HG03064 (cell line): ENCODE results near the gene MAP1A.
"Not testable (repeated sequence)": the region's sequence is repeated elsewhere in the genome, so short reads cannot be mapped to it uniquely, and the experiment has no call there.

Experiments used
- ATAC-seq: cut with Tn5 transposase; IDR thresholded peaks from one replicate; pipeline ENCODE4 v1.9.1; 2021; ENCODE audit warnings: low read depth; ENCODE audit not compliant: unreplicated experiment

MAP1A gene

DNA sequence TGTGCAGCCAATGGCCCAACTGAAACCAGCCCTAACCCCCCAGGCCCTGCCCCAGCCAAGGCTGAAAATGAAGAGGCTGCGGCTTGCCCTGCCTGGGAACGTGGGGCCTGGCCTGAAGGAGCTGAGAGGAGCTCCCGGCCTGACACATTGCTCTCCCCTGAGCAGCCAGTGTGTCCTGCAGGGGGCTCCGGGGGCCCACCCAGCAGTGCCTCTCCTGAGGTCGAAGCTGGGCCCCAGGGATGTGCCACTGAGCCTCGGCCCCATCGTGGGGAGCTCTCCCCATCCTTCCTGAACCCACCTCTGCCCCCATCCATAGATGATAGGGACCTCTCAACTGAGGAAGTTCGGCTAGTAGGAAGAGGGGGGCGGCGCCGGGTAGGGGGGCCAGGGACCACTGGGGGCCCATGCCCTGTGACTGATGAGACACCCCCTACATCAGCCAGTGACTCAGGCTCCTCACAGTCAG, 11.2 kb downstream of the MAP1A start:
- no peak for ATAC-seq

DNA sequence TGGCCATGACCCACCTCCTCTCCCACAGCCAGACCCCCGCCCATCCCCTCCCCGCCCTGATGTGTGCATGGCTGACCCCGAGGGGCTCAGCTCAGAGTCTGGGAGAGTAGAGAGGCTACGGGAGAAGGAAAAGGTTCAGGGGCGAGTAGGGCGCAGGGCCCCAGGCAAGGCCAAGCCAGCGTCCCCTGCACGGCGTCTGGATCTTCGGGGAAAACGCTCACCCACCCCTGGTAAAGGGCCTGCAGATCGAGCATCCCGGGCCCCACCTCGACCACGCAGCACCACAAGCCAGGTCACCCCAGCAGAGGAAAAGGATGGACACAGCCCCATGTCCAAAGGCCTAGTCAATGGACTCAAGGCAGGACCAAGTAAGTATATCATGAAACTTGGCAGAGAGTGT, 11.7 kb downstream of the MAP1A start:
- ATAC-seq = no peak

DNA sequence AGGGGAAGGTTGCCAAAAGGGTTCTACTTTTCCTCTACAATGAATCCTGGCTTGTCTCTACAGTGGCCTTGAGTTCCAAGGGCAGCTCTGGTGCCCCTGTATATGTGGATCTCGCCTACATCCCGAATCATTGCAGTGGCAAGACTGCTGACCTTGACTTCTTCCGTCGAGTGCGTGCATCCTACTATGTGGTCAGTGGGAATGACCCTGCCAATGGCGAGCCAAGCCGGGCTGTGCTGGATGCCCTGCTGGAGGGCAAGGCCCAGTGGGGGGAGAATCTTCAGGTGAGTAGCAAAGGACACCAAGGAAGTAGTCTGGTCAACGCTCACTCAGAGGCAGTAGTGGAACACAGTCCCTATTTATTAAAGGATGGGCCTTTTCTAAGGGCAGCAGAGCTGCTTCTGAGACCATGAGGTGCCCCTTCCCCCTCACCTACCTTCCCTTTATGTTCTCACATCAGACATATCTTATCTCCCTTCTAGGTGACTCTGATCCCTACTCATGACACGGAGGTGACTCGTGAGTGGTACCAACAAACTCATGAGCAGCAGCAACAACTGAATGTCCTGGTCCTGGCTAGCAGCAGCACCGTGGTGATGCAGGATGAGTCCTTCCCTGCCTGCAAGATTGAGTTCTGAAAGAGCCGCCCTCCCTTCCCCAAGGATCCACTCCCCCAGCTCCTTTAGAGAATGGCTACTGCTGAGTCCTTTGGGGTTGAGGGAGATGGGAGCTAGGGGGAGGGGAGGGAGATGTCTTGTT, 12.4 kb downstream of the MAP1A start:
- ATAC-seq = no peak

DNA sequence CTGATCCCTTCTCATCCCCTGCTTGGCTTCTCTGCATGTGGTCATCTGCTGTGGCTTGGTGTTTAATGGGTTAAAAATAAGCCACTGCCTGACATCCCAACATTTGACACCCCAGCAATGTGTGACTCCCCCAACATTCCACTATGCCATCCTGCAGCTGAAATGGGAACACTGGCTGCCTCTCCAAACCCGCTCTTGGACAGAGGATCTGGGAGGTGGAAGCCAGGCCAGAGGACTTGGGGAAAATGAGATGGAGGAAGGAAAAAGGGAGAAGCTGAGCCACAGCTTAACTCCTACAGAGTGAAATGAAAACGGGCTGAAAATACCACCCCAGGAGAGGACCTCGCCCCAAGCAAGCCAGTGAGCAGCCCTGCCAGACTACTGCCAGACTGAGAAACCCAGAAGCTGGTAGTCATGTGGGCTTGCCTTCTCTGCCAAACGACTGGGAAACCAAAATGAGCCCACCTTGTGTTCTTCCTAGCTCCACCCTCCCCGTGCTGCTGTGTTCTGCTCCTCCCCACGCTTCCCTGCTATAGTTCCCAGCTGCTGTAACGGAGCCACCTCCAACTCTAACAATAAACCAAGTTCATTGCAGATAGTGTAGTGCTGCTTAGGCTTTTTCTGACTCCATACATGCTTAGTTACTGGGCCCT, 13.7 kb downstream of the MAP1A start:
- no peak for ATAC-seq

DNA sequence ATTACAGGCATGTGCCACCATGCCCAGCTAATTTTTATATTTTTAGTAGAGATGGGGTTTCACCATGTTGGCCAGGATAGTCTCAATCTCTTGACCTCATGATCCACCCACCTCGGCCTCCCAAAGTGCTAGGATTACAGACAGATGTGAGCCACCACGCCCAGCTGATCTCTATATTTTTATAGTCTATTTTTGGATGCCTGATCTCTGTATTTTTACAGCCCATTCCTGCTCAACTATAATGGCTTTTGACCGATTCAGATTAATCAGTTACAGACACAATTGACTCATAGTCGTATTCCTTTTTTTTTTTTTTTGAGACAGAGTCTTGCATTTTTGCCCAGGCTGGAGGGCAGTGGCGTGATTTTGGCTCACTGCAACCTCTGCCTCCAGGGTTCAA, 15.4 kb downstream of the MAP1A start:
- ATAC-seq = not testable (repeated sequence)

DNA sequence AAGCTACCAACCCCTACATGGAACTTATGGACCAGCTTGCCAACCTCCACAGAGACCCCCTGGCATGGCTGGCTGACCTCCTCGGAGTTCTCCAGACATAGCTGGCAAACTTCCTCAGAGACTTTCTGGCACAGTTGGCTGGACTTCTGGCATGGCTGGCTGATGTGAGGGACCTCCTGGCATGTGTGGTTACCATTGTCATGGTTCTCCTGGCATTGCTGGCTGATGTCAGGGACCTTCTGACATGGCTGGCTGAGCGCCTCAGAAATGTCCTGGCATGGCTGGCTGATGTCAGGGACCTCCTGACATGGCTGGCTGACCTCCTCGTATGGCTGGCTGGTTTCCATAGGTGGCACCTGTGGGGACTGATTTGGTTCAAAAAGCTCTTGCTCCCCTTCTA, 17.5 kb downstream of the MAP1A start:
- ATAC-seq = no peak

DNA sequence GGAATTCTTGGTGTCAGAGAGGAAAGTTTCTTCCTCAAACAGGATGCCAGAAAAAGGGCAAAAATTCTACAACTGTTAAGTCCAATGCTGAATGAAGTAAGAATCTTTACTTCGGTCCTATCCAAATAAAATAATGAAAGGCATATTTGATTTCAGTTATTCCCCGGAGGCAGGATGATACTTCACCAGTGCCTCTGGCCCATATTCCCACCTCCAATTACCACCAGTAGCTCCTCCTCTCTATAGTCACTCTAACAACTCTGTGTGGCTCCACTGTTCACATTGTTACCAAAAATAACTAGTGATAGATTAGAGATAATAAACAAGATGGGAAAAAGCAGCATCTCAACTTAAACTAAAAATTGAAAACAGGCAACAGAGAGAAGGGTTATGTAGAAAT, 20.7 kb downstream of the MAP1A start:
- ATAC-seq = no peak

DNA sequence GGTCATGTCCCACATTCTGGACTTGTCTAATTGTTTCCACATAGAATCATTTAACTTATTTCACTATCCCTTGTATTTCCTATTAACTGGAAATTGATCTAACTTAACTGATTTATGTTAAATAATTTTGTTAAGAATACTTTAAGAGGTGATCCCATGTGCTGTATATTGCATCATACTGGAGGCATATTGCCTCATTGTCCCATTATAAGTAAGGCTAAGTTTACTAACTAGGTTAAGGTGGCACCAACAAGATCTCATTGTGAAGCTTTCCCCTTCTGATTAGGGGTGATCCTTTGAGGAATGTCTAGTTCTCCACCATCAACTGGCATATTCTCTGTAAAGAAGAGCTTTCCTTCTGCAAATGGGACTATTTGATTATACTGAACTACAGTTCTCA, 24.4 kb downstream of the MAP1A start:
- ATAC-seq = no peak

DNA sequence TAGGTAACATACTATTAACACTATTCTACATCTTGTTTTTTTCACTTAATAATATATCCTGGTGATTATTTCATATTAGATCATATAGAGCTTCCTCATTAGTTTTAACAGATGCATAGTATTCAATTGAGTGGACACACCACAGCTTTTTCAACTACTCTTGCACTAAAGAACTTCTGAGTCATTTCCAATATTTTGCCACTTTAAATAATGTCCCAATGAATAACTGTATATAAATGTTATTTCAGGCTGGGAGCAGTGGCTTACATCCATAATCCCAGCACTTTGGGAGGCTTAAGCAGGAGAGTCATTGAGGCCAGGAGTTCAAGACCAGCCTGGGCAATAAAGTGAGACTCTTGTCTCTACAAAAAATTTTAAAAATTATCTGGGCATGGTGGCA, 26.9 kb downstream of the MAP1A start:
- no peak for ATAC-seq

DNA sequence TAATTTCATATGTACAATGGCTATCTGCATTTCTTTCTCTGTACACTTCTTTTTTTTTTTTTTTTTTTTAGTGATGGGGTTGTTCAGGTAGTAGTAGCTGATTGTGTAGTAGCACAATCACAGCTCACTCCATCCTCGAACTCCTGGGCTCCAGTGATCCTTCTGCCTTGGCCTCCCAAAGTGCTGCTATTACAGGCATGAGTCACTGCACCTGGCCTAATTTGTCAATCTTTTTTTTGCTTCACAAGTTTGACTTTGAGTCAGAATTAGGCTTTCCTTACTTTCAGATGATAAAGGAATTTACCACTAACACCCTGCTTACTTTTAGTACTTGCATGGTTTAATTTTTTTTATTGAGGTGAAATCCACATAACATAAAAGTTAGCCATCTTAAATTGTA, 28.0 kb downstream of the MAP1A start:
- ATAC-seq = no peak

DNA sequence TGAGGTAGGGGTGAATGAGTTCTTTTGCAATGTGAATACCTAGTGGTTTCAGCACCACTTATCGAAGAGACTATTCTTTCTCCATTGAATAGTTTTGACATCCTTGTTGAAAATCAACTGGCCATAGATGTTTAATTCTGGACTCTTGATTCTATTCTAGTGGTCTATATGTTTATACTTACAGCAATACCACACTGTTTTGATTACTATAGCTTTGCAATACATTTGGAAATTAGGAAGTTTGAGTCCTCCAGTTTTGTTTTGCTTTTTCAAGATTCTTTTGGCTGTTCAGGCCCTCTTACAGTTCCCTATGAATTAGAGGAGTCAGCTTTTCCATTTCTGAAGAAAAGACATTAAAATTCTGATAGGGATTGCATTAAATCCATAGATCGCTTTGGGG, 30.1 kb downstream of the MAP1A start:
- ATAC-seq = no peak

DNA sequence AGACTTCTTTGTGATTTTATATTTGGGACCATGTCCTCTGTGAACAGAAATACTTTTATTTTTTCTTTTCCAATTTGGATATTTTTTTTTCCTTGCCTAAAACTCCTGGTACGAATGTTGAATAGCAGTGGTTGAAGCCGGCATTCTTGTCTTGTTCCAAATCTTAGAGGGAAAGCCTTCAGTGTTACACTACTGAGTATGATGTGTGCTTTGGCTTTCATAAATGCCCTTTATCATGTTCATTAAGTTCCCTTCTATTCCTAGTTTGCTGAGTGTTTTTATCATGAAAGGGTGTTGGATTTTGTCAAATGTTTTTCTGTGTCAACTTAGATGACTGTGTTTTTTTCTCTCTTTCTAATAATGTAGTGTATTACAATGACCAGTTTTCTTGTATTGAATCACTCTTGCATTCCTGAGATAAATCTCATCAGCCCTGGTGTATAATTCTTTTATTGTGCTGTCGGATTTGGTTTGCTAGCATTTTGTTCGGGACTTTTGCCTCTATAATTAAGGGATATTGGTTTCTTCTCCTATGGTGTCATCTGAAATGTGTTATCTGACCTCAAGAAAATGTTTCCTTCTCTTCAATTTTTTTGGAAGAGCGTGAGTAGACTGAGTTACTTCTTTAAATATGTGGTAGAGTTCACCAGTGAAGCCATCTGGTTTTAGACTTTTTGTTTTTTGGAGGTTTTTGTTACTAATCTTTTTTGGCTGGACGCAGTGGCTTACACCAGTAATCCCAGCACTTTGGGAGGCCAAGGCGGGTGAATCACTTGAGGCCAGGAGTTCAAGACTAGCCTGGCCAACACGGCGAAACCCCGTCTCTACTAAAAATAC, 33.3 kb downstream of the MAP1A start:
- no peak for ATAC-seq

DNA sequence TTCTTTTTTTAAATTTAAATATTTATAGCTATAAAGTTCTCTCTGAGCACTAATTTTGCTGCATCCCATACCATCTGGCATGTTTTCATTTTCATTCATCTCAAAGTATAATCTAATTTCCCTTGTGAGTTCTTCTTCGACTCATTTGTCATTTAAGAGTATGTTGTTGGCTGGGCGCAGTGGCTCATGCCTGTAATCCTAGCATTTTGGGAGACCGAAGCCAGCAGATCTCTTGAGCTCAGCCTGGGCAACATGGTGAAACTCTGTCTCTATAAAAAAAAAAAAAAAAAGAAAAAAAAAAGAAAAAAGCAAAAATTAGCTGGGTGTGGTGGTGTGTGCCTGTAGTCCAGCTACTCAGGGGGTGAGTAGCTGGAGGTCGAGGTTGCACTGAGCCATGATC, 34.8 kb downstream of the MAP1A start:
- no peak for ATAC-seq

DNA sequence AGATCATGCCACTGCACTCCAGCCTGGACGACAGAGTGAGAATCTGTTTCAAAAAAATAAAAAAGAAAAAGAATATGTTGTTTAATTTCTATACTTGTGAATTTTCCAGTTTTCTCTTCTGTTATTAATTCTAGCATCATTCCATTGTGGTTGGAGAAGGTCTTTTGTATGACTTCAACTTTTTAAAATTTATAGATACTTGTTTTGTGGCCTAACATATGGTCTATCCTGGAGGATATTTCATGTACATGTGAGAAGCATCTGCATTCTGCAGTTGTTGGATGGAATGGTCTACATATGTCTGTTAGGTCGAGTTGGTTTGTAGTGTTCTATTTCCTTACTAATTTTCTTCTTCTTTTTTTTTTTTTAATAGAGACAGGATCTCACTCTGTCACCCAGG, 35.6 kb downstream of the MAP1A start:
- no peak for ATAC-seq

DNA sequence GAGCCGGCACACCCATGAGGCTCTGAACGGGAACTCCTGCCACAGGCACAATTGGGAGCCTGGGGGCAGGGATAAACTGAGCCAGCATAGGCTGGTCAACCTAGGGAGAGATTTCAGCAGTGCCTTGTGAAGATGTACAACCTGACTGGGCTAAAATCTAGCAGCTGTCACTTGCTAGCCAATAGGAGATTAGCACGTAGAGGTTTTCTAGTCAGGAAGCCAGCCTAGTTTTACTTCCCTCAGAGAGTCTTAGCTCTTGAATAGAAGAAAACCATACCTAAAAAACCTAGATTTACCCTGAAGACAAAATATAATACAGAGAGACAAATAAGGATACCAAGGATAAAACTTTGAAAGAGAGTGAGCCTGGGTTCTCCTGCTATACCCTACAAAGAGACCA, 45.3 kb downstream of the MAP1A start:
- not testable (repeated sequence) for ATAC-seq

DNA sequence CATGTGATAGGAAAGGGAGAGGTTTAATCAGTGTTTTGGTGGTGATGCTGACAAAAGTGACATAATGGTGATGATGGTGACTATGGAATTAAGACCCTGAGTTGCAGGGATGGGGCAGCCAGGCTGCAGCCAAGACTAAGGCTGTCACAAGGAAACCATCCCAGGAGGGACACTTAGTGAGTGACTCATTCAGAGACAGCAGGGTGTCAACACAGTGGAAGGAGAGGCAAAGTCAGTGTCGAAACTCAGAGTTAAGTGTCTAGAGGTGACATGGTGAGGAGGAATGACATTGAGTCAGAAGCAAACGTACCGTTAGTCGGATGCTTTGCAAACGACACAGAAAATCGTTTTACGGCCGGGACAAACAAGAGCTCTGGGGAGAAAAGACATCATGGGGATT, 46.4 kb downstream of the MAP1A start:
- ATAC-seq = not testable (repeated sequence)

DNA sequence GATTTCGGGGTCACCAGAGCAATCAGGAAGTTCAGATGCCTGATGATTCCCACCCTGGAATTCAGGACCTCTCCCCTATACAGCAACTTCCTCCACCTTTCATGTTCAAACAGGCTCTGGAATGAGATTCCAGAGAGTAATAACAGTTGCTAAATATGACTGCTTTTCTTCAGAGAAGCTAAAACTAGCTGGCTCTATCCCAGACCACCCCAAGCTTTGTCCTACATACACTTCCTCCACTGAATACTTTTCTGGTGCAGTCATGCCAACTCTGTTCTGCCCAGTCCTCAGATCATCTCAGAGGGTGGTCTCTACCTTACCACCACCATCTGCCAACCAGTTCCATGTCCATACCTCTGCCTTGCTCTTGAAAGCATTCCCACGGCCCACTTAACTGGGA, 49.2 kb downstream of the MAP1A start:
- ATAC-seq = not testable (repeated sequence)

DNA sequence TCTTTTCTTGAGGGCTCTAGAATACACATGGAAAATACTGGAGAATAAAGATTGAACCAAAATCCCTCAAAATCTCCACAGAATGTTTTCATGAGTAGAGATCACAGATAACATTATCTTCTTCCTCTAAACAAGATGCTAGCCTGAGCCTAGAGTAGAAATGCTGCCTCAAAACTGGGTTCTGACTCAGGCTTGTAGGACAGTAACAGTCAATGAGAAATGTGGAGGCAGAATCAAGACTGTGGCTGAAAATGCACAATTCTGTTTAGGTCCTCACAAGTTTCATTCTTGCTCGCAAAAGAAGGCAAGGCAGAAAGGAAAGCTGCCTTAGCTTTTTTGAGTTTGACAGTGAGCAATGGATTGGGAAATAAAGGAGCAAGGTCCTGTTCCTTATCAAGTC, 57.2 kb downstream of the MAP1A start:
- ATAC-seq = not testable (repeated sequence)
